Nephron (organoid): ENCODE measurements around the gene C9orf72.
A peak's percentile ranks its signal among the peaks of the same experiment; 100 is the strongest.

Experiments
- H3K27ac Mint-ChIP-seq, 3 experiments: 2 replicates each; pipeline ENCODE4 v1.8.0; 2020; ENCODE audit warnings: mixed read lengths in 3 of 3, mild to moderate bottlenecking in 2 of 3, moderate library complexity in 1 of 3
- H3K27me3 Mint-ChIP-seq: 2 replicates; pipeline ENCODE4 v1.8.0; 2021; ENCODE audit warnings: low read depth, mild to moderate bottlenecking, moderate library complexity, mixed read lengths
- H3K36me3 Mint-ChIP-seq: 2 replicates; pipeline ENCODE4 v1.8.0; 2020; ENCODE audit warnings: low read depth, mixed read lengths
- H3K4me1 Mint-ChIP-seq: 2 replicates; pipeline ENCODE4 v1.8.0; 2020; ENCODE audit warnings: mixed read lengths
- H3K4me3 Mint-ChIP-seq, 3 experiments: 2 replicates each; pipeline ENCODE4 v1.8.0; 2020; ENCODE audit warnings: mild to moderate bottlenecking in 3 of 3, mixed read lengths in 3 of 3, moderate library complexity in 2 of 3
- H3K9me3 Mint-ChIP-seq: 2 replicates; pipeline ENCODE4 v1.8.0; 2020; ENCODE audit warnings: mixed read lengths
- TF ChIP-seq, protein P1 (sequence below), 3 experiments: fragments of 200-600 bp; sonication (generic); IDR thresholded peaks; one replicate each; pipeline ENCODE4 v1.5.0; 2021; ENCODE audit warnings: antibody characterized with exemption in 3 of 3; ENCODE audit not compliant: unreplicated experiment in 3 of 3

The C9orf72 gene

DNA sequence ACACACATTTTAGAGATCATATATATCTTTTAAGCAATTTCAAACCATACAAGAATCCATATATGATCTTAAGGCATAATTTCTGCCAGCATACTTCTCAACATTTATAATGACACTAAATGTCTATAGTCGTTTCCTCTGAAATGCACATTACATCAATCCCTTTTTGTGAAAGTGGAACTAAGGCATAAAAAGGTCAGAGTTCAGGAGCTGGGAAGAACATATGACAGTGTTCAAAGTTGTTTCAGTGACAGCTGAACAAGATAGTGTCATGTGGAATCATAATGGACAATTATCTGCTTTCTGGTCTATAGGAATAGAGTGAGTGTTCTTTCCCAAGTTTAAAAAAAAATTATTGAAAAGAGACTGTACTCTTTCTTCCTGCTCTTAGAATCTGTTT, 41.2 kb downstream of the C9orf72 start:
- Mint-ChIP-seq H3K9me3 (no peaks in the 10 kb centered on the region), H3K36me3 (no peaks in the 10 kb centered on the region), H3K27ac (no peak overlapping the region), H3K4me1 (peaks cover 46% of the 10 kb centered on the region), H3K27me3 (peaks cover 6% of the 10 kb centered on the region), H3K4me3 (no peak overlapping the region)
- TF ChIP-seq, protein P1, sequence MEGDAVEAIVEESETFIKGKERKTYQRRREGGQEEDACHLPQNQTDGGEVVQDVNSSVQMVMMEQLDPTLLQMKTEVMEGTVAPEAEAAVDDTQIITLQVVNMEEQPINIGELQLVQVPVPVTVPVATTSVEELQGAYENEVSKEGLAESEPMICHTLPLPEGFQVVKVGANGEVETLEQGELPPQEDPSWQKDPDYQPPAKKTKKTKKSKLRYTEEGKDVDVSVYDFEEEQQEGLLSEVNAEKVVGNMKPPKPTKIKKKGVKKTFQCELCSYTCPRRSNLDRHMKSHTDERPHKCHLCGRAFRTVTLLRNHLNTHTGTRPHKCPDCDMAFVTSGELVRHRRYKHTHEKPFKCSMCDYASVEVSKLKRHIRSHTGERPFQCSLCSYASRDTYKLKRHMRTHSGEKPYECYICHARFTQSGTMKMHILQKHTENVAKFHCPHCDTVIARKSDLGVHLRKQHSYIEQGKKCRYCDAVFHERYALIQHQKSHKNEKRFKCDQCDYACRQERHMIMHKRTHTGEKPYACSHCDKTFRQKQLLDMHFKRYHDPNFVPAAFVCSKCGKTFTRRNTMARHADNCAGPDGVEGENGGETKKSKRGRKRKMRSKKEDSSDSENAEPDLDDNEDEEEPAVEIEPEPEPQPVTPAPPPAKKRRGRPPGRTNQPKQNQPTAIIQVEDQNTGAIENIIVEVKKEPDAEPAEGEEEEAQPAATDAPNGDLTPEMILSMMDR (IDR thresholded peaks at IDR 0.05; ENCODE audit: unreplicated experiment in 3 of 3): no peak

DNA sequence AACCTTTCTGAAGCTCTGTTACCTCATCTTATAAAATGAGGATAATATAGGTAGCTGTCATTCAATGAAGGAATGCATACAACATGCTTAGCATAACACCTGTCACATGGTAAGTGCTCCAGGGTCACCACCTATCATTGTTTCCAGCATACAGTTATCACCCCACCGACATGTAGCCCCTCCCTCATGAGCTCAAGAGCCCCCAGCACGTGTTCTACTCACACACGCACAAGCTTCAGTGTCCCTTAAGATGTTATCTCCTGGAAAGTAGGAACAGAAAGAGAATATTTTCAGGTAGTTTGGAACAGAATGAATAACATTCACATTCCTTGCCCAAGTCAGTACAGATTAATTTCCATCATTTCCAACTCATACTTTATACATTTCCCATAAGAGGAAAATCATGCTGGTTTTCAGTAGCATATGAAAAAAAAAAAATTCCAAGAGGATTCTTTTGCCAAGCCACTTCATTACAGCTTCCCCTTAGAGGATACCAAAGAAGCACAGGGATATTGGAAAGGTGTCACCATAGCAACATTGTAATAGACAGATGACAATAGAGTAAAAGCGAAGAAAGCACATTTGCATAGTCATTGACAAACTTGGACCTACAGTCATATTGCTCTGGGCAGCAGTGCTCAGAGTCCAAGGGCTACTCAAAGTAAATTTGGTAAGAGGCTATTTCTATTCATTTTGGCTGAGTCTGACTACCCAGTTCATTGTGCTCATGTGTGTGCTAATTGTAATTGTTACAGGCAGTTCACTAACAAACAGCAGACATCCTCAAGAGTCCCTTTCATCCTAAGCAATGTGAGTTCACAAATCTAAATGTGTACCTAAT, 42.1 kb downstream of the C9orf72 start:
- H3K4me3 Mint-ChIP-seq: peak overlapping the region; percentile 42 to 98 (median 97)
- peaks cover 51% of the 10 kb centered on the region for H3K4me1 Mint-ChIP-seq
- TF ChIP-seq, protein P1 (IDR thresholded peaks at IDR 0.05; ENCODE audit: unreplicated experiment in 3 of 3): no peak
- no peaks in the 10 kb centered on the region for H3K36me3 Mint-ChIP-seq
- no peaks in the 10 kb centered on the region for H3K9me3 Mint-ChIP-seq
- H3K27me3 Mint-ChIP-seq: peaks cover 6% of the 10 kb centered on the region
- H3K27ac Mint-ChIP-seq: peak overlapping the region in 1 of 3 experiments; percentile 18

DNA sequence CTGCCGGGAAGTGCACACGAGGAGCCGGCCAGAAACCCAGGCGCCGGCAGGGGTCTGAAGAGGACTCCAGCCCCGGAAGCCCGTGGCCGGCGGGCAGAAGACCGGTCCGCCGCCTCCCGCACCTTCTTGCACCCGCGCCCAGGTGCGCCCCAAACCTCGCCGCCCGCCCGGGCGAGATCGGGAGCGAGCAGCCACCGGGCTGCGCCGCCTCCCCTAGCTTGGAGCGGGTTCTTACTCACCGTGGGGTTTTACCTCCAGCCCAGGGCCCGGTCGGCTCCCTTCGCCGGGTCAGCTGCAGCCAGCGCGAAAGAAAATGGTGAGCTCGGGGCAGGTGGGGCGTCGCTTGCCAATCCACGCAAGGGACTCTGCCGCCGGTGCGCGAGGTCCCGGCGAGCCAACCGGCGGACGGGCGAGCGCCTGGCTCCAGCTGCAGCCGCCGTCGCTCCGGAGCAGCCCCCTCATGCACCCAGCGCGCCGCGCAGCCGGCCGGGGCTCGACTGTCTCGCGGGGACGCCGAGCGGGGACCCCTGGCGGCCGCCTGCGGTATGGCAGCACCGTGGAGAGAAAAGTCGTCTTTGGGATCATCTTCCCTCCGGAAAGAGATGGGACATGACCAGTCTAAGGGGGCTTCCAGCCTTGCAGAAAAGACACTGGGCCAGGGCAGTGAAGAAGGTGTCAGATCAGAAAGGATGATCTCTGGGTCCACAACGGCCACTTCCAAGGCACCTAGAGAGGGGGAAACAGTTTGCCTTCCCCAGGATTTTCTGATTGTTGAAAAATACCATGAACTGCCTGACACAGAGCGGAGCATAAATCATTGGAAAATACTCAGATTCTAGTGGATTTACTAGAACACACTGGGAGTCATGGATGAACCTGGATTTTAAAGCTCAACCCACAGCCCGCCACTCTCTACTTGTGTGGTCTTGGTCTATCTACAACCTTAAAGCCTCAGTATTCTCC, 43.7 kb downstream of the C9orf72 start, which contains the start of gene MOB3B:
Gene MOB3B (minus strand): TSS at position 499 of the 963 bp plus-strand sequence. CDS start 74,264 bp downstream, outside the sequence.
- Mint-ChIP-seq H3K9me3 (no peaks in the 10 kb centered on the region), H3K27ac (peak within 1 kb of the TSS; percentile 93 to 97 (median 95)), H3K27me3 (peaks cover 6% of the 10 kb centered on the region), H3K36me3 (peaks cover 10% of the 10 kb centered on the region), H3K4me3 (peak within 1 kb of the TSS; percentile 94 to 98 (median 97)), H3K4me1 (peaks cover 49% of the 10 kb centered on the region)
- TF ChIP-seq, protein P1 (IDR thresholded peaks at IDR 0.05; ENCODE audit: unreplicated experiment in 3 of 3): peak; percentile 95 to 99 (median 98)

DNA sequence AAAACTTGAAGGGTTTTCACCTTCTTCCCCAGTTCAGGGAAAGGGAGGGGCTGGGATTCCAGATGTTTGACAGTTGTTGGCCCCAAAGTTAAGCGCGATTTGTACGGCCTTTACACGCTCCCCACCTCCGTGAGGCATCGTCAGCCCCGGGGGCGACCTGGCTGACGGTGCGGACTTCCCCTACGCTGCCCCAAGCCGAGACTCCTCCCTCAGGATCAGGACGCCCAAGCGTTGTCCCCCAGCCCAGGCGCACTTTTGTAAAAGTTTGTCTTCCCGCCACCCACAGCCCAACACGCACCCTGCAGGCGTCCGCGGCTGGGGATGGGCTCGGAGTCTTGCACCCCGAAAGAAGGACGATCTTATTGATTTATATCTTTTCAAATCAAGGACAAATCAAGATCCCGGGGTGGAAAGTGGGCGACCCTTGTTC, 44.4 kb downstream of the C9orf72 start:
- H3K9me3 Mint-ChIP-seq: no peaks in the 10 kb centered on the region
- peaks cover 42% of the 10 kb centered on the region for H3K4me1 Mint-ChIP-seq
- peaks cover 6% of the 10 kb centered on the region for H3K27me3 Mint-ChIP-seq
- TF ChIP-seq, protein P1 (IDR thresholded peaks at IDR 0.05; ENCODE audit: unreplicated experiment in 3 of 3): no peak
- peaks cover 14% of the 10 kb centered on the region for H3K36me3 Mint-ChIP-seq
- peak overlapping the region; percentile 94 to 98 (median 97) for H3K4me3 Mint-ChIP-seq
- H3K27ac Mint-ChIP-seq: peak overlapping the region; percentile 93 to 97 (median 95)

DNA sequence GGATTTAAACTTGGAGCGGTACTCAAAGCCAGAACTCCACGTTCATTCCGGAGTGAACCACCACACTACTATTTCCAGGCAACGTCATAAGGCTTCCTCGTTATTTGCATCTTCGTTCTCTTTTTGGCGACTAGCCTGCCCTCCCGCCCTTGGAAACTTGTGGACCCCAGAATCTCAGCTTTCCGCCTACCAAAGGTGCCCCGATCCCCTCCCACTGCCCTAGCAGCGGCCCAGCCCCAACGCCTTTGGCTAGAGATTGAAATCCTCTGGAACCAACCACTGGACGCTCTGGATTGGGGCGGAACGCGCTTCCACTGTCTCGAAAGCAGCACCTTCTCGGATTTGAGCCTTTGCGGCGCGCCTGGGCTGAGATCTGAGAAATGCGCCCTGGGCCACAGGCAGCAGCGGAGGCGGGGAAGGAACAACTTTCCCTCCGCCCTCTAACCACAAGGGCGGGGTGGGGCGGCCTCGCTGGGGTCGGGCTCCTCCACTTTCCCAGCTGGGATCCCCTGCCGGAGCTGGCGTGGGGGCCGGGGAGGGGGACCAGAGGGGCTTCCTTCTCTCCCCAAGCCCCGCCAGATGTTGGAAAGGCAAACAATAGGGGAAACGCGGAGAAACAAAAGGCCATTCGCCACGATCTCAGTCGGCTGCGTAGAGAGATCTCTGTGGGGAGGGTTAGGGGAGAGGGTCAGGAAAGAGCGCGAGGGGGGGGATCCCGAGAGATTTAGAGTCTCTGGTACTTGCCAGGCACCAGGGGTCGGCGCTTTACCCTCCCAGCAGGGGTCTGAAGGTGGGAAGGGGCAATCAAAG, 45.0 kb downstream of the C9orf72 start:
- Mint-ChIP-seq H3K4me1 (peaks cover 36% of the 10 kb centered on the region), H3K4me3 (peak overlapping the region; percentile 94 to 98 (median 97)), H3K27me3 (peaks cover 6% of the 10 kb centered on the region), H3K27ac (peak overlapping the region; percentile 93 to 97 (median 95)), H3K36me3 (peaks cover 15% of the 10 kb centered on the region), H3K9me3 (no peaks in the 10 kb centered on the region)
- TF ChIP-seq, protein P1 (IDR thresholded peaks at IDR 0.05; ENCODE audit: unreplicated experiment in 3 of 3): no peak
